ENCODE measurements around the gene PQBP1. TPM values are rescaled to one million over a fixed set of nuclear protein-coding genes. Genes with fewer than 3 reads are reported as not detected.
A peak's percentile ranks its signal among the peaks of the same experiment; 100 is the strongest.
"Not testable (repeated sequence)": the region's sequence is repeated elsewhere in the genome, so short reads cannot be mapped to it uniquely, and the experiment has no call there.

The PQBP1 gene
- total and polyA plus RNA-seq, 4 donors, result 22.0 to 44.3 (median 37.3) TPM

DNA sequence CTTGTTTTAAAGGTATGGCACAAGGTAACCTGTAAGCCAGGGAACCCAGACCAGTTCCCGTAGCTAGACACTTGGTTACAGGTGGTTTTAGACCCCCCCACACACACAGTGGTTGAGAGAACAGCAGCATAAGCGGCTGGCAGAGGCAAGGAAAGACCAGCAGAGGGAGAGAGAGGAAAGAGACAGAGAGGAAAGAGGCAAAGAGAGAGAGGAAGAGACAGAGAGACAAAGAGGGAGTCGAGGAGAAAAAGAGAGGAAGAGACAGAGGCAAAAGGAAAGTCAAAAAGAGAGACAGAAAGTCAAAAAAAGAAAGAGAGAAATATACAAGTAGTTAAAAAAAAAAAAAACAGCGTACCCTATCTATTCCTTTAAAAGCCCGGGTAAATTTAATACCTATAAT is 42.8 kb upstream of the PQBP1 start:
- no peak overlapping the region for H3K27ac ChIP-seq (ENCODE audit: low read depth in 1 of 2, low read length in 2 of 2)
- H3K9ac ChIP-seq (ENCODE audit: low read depth in 1 of 2, low read length in 2 of 2), result no peak overlapping the region
- H3K4me1 ChIP-seq (ENCODE audit: control insufficient read depth in 4 of 4, insufficient read depth in 4 of 4, low read length in 3 of 4), result no peaks in the 10 kb centered on the region
- 43% methylated on average over 5 of the region's 5 CpGs for WGBS
- H3K9me3 ChIP-seq (ENCODE audit: control insufficient read depth in 4 of 4, low read length in 3 of 4), result no peaks in the 10 kb centered on the region
- H3K27me3 ChIP-seq (ENCODE audit: control insufficient read depth in 4 of 4, insufficient read depth in 4 of 4, low read length in 3 of 4), result peaks cover 0 to 4% (median 0%) of the 10 kb centered on the region in 4 donors
- TF ChIP-seq RXRA (IDR thresholded peaks at IDR 0.05) (no peak), FOXA1 (IDR thresholded peaks at IDR 0.05) (no peak), RAD21 (IDR thresholded peaks at IDR 0.05) (peak in 1 of 2 donors; percentile 19), HNF4G (IDR thresholded peaks at IDR 0.05) (no peak), EGR1 (IDR thresholded peaks at IDR 0.05; ENCODE audit: low read depth in 2 of 2) (no peak), JUND (IDR thresholded peaks at IDR 0.05) (no peak)
- TF ChIP-seq, protein P1, sequence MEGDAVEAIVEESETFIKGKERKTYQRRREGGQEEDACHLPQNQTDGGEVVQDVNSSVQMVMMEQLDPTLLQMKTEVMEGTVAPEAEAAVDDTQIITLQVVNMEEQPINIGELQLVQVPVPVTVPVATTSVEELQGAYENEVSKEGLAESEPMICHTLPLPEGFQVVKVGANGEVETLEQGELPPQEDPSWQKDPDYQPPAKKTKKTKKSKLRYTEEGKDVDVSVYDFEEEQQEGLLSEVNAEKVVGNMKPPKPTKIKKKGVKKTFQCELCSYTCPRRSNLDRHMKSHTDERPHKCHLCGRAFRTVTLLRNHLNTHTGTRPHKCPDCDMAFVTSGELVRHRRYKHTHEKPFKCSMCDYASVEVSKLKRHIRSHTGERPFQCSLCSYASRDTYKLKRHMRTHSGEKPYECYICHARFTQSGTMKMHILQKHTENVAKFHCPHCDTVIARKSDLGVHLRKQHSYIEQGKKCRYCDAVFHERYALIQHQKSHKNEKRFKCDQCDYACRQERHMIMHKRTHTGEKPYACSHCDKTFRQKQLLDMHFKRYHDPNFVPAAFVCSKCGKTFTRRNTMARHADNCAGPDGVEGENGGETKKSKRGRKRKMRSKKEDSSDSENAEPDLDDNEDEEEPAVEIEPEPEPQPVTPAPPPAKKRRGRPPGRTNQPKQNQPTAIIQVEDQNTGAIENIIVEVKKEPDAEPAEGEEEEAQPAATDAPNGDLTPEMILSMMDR (IDR thresholded peaks at IDR 0.05; ENCODE audit: low read depth, low read length, missing input control), result no peak
- TF ChIP-seq, protein P2, sequence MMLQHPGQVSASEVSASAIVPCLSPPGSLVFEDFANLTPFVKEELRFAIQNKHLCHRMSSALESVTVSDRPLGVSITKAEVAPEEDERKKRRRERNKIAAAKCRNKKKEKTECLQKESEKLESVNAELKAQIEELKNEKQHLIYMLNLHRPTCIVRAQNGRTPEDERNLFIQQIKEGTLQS (IDR thresholded peaks at IDR 0.05), result no peak
- H3K4me3 ChIP-seq (ENCODE audit: low read depth in 1 of 3, low read length in 3 of 3), result no peak overlapping the region
- DNase-seq (ENCODE audit: low spot score), result no peak
- no peaks in the 10 kb centered on the region for H3K36me3 ChIP-seq (ENCODE audit: control insufficient read depth in 4 of 4, insufficient read depth in 3 of 4, low read depth in 1 of 4, low read length in 3 of 4)

DNA sequence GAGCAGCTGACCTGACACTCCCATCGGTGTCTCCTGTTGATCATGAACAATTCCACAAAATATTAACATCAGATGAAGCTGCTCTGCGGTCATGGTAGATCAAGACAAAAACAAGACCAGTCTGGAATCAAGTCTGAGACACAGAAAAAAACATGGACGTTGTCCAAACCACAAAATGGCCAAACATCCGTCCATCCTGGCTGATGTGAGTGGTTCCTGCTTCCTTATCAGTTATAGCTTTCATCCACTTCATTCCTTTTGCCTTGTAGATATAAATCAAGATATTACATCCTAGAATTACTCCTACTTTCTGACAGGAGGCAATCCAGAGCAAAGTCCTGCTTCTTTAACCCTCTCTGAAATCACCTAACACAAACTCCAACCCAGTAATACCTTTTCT is 33.5 kb upstream of the PQBP1 start:
- Histone ChIP-seq H3K27me3 (ENCODE audit: control insufficient read depth in 4 of 4, insufficient read depth in 4 of 4, low read length in 3 of 4) (no peaks in the 10 kb centered on the region), H3K27ac (ENCODE audit: low read depth in 1 of 2, low read length in 2 of 2) (no peak overlapping the region), H3K4me1 (ENCODE audit: control insufficient read depth in 4 of 4, insufficient read depth in 4 of 4, low read length in 3 of 4) (no peaks in the 10 kb centered on the region), H3K4me3 (ENCODE audit: low read depth in 1 of 3, low read length in 3 of 3) (no peak overlapping the region), H3K9me3 (ENCODE audit: control insufficient read depth in 4 of 4, low read length in 3 of 4) (no peaks in the 10 kb centered on the region), H3K36me3 (ENCODE audit: control insufficient read depth in 4 of 4, insufficient read depth in 3 of 4, low read depth in 1 of 4, low read length in 3 of 4) (no peaks in the 10 kb centered on the region), H3K9ac (ENCODE audit: low read depth in 1 of 2, low read length in 2 of 2) (no peak overlapping the region)
- no peak for DNase-seq (ENCODE audit: low spot score)
- TF ChIP-seq, protein P3, sequence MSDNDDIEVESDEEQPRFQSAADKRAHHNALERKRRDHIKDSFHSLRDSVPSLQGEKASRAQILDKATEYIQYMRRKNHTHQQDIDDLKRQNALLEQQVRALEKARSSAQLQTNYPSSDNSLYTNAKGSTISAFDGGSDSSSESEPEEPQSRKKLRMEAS (IDR thresholded peaks at IDR 0.05), result no peak
- TF ChIP-seq, protein P1 (IDR thresholded peaks at IDR 0.05; ENCODE audit: low read depth, low read length, missing input control), result no peak
- TF ChIP-seq TAF1 (conservative IDR thresholded peaks at IDR 0.05), result no peak
- TF ChIP-seq HNF4G (IDR thresholded peaks at IDR 0.05), result no peak
- no peak for TF ChIP-seq RAD21 (IDR thresholded peaks at IDR 0.05)
- no peak for TF ChIP-seq RXRA (IDR thresholded peaks at IDR 0.05)
- TF ChIP-seq, protein P2 (IDR thresholded peaks at IDR 0.05), result no peak
- TF ChIP-seq, protein P4, sequence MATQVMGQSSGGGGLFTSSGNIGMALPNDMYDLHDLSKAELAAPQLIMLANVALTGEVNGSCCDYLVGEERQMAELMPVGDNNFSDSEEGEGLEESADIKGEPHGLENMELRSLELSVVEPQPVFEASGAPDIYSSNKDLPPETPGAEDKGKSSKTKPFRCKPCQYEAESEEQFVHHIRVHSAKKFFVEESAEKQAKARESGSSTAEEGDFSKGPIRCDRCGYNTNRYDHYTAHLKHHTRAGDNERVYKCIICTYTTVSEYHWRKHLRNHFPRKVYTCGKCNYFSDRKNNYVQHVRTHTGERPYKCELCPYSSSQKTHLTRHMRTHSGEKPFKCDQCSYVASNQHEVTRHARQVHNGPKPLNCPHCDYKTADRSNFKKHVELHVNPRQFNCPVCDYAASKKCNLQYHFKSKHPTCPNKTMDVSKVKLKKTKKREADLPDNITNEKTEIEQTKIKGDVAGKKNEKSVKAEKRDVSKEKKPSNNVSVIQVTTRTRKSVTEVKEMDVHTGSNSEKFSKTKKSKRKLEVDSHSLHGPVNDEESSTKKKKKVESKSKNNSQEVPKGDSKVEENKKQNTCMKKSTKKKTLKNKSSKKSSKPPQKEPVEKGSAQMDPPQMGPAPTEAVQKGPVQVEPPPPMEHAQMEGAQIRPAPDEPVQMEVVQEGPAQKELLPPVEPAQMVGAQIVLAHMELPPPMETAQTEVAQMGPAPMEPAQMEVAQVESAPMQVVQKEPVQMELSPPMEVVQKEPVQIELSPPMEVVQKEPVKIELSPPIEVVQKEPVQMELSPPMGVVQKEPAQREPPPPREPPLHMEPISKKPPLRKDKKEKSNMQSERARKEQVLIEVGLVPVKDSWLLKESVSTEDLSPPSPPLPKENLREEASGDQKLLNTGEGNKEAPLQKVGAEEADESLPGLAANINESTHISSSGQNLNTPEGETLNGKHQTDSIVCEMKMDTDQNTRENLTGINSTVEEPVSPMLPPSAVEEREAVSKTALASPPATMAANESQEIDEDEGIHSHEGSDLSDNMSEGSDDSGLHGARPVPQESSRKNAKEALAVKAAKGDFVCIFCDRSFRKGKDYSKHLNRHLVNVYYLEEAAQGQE (IDR thresholded peaks at IDR 0.05), result no peak
- no peak for TF ChIP-seq GABPA (IDR thresholded peaks at IDR 0.05 in 1 of 2, conservative IDR thresholded peaks at IDR 0.05 in 1 of 2)
- TF ChIP-seq JUND (IDR thresholded peaks at IDR 0.05), result no peak
- TF ChIP-seq YY1 (IDR thresholded peaks at IDR 0.05), result no peak
- no peak for TF ChIP-seq SP1 (IDR thresholded peaks at IDR 0.05)
- no peak for TF ChIP-seq NR2F2 (IDR thresholded peaks at IDR 0.05)
- TF ChIP-seq FOXA1 (IDR thresholded peaks at IDR 0.05), result no peak
- WGBS, result 54% methylated on average over 4 of the region's 4 CpGs

DNA sequence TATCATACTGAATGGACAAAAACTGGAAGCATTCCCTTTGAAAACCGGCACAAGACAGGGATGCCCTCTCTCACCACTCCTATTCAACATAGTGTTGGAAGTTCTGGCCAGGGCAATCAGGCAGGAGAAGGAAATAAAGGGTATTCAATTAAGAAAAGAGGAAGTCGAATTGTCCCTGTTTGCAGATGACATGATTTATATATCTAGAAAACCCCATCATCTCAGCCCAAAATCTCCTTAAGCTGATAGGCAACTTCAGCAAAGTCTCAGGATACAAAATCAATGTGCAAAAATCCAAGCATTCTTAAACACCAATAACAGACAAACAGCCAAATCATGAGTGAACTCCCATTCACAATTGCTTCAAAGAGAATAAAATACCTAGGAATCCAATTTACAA is 25.7 kb upstream of the PQBP1 start:
- H3K9me3 ChIP-seq (ENCODE audit: control insufficient read depth in 4 of 4, low read length in 3 of 4); DNase-seq (ENCODE audit: low spot score); H3K27ac ChIP-seq (ENCODE audit: low read depth in 1 of 2, low read length in 2 of 2); H3K36me3 ChIP-seq (ENCODE audit: control insufficient read depth in 4 of 4, insufficient read depth in 3 of 4, low read depth in 1 of 4, low read length in 3 of 4); H3K4me3 ChIP-seq (ENCODE audit: low read depth in 1 of 3, low read length in 3 of 3); H3K27me3 ChIP-seq (ENCODE audit: control insufficient read depth in 4 of 4, insufficient read depth in 4 of 4, low read length in 3 of 4); H3K9ac ChIP-seq (ENCODE audit: low read depth in 1 of 2, low read length in 2 of 2); H3K4me1 ChIP-seq (ENCODE audit: control insufficient read depth in 4 of 4, insufficient read depth in 4 of 4, low read length in 3 of 4): not testable (repeated sequence)
- 54% methylated on average over 1 of the region's 2 CpGs for WGBS

DNA sequence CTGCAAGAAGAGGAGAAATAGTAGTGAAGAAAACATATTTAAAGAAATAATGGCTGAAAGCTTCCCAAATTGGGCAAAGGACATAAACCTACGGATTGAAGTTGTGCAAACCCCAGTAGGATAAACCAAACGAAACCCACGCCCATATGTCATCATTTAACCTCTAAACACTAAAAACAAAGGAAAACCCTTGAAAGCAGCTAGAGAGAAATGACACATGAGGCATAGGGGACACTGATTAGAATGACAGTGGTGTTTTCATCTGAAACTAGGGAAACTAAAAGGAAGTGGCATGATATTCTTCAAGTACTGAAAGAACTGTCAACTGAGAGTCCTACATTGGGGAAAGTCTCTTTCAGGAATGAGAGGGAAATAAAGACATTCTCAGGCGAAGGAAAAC is 20.8 kb upstream of the PQBP1 start:
- not testable (repeated sequence) for H3K36me3 ChIP-seq (ENCODE audit: control insufficient read depth in 4 of 4, insufficient read depth in 3 of 4, low read depth in 1 of 4, low read length in 3 of 4); H3K9me3 ChIP-seq (ENCODE audit: control insufficient read depth in 4 of 4, low read length in 3 of 4); H3K27ac ChIP-seq (ENCODE audit: low read depth in 1 of 2, low read length in 2 of 2); H3K4me3 ChIP-seq (ENCODE audit: low read depth in 1 of 3, low read length in 3 of 3); H3K27me3 ChIP-seq (ENCODE audit: control insufficient read depth in 4 of 4, insufficient read depth in 4 of 4, low read length in 3 of 4); H3K4me1 ChIP-seq (ENCODE audit: control insufficient read depth in 4 of 4, insufficient read depth in 4 of 4, low read length in 3 of 4); H3K9ac ChIP-seq (ENCODE audit: low read depth in 1 of 2, low read length in 2 of 2); DNase-seq (ENCODE audit: low spot score)
- WGBS, result 65% methylated on average over 4 of the region's 4 CpGs

All from liver (tissue), 9 donors.